Panc1 (cell line): ENCODE results near the gene CPAMD8. TPM values are rescaled to one million over a fixed set of nuclear protein-coding genes. Genes with fewer than 3 reads are reported as not detected.

Source experiments
- ATAC-seq: fragments of 200-7000 bp; cut with Tn5 transposase; 2 replicates; pipeline ENCODE4 v1.9.1; 2020; ENCODE audit warnings: mild to moderate bottlenecking, moderate library complexity
- BruUV-seq: library from RNA; stranded (reverse); fragments of 400-500 nt; replicated peaks from 2 replicates; lab custom pipeline; 2021; lab: Mats Ljungman, UMichigan
- CTCF ChIA-PET: fragments of 300-600 bp; sonication (Branson Sonifier 250); formaldehyde crosslinking; loops from one replicate; lab custom pipeline; 2022; ENCODE audit warnings: antibody characterized with exemption; lab: Charles Lee
- POLR2A ChIA-PET: fragments of 300-600 bp; sonication (Branson Sonifier 250); formaldehyde crosslinking; loops from one replicate; lab custom pipeline; 2022; ENCODE audit warnings: antibody characterized with exemption; lab: Charles Lee
- DNase-seq: peaks from one replicate; pipeline ENCODE4 v3.0.0-alpha.2; 2010; ENCODE audit warnings: low read depth, low spot score
- H3K27ac ChIP-seq: 2 replicates; pipeline ENCODE4 v1.5.1; 2011; ENCODE audit warnings: mild to moderate bottlenecking, low read length, inconsistent platforms
- H3K27me3 ChIP-seq: fragments of 200-500 bp; sonication (Bioruptor generic); 2 replicates; pipeline ENCODE4 v1.6.0; 2014; ENCODE audit warnings: low read length, inconsistent platforms; ENCODE audit not compliant: control insufficient read depth, insufficient read depth
- H3K36me3 ChIP-seq: fragments of 200-500 bp; sonication (Bioruptor generic); 2 replicates; pipeline ENCODE4 v1.5.1; 2014; ENCODE audit warnings: inconsistent platforms, mild to moderate bottlenecking, low read length, moderate library complexity; ENCODE audit not compliant: control insufficient read depth, insufficient read depth
- H3K4me1 ChIP-seq: 2 replicates; pipeline ENCODE4 v1.5.1; 2011; ENCODE audit warnings: inconsistent platforms, mild to moderate bottlenecking, low read length, moderate library complexity; ENCODE audit not compliant: control insufficient read depth, insufficient read depth
- H3K4me3 ChIP-seq, 2 experiments: 2 replicates each; pipeline ENCODE4 v1.5.1; 2011 to 2012; ENCODE audit warnings: low read depth in 2 of 2, low read length in 2 of 2, mild to moderate bottlenecking in 2 of 2, inconsistent platforms in 1 of 2, moderate library complexity in 1 of 2
- H3K9me3 ChIP-seq: fragments of 200-500 bp; sonication (Bioruptor generic); 2 replicates; pipeline ENCODE4 v1.5.1; 2014; ENCODE audit warnings: low read depth, mild to moderate bottlenecking, inconsistent platforms, low read length, moderate library complexity; ENCODE audit not compliant: control insufficient read depth, insufficient read depth
- CTCF ChIP-seq: fragments of 450-650 bp; IDR thresholded peaks from 2 replicates; pipeline ENCODE4 v1.5.1; 2017; ENCODE audit warnings: mild to moderate bottlenecking
- POLR2AphosphoS5 ChIP-seq: IDR thresholded peaks from 2 replicates; pipeline ENCODE4 v1.6.1; 2012; ENCODE audit warnings: mild to moderate bottlenecking, low read depth, low read length, moderate library complexity
- REST ChIP-seq, 2 experiments: IDR thresholded peaks; 2 replicates each; pipeline ENCODE4 v1.6.1; 2011 to 2012; ENCODE audit warnings: low read depth in 2 of 2, control low read depth in 1 of 2, low read length in 1 of 2, mild to moderate bottlenecking in 1 of 2, moderate library complexity in 1 of 2; ENCODE audit not compliant: insufficient read depth in 1 of 2
- SIN3A ChIP-seq: IDR thresholded peaks from 2 replicates; pipeline ENCODE4 v1.6.1; 2012; ENCODE audit warnings: low read depth, mild to moderate bottlenecking, low read length, moderate library complexity, borderline replicate concordance; ENCODE audit not compliant: insufficient read depth
- TCF7L2 ChIP-seq: IDR thresholded peaks from 2 replicates; pipeline ENCODE4 v1.6.1; 2011; ENCODE audit warnings: mild to moderate bottlenecking, low read depth, low read length, inconsistent platforms
- in situ Hi-C: cut with HindIII; loops from 2 replicates; pipeline ENCODE4 v1.10.0; 2016; ENCODE audit warnings: low sequenced_read_pairs, low pct_unique_long_range_greater_than_20kb
- intact Hi-C: fragments of 100-400 bp; cut with micrococcal nuclease; formaldehyde crosslinking; loops from one replicate; pipeline ENCODE4 v1.10.0; 2022; ENCODE audit not compliant: unreplicated experiment
- total RNA-seq: library from RNA; stranded (reverse); gene quantifications from one replicate; pipeline ENCODE4 v1.2.1, GENCODE V29; 2021; ENCODE audit not compliant: unreplicated experiment

CPAMD8 gene
- total RNA-seq, 1 experiment from 2014 or later, result 2.0 TPM

GRCh38 chr19:16922949-16923348 is 103.7 kb downstream of the CPAMD8 start:
- BruUV-seq, result no TSS peak
- H3K27me3 ChIP-seq, result no peaks in the 10 kb centered on the region
- no peak for DNase-seq

GRCh38 chr19:16922592-16922934 is 104.0 kb downstream of the CPAMD8 start:
- Histone ChIP-seq H3K27me3 (no peaks in the 10 kb centered on the region), H3K4me3 (no peak overlapping the region), H3K27ac (no peak overlapping the region), H3K4me1 (no peaks in the 10 kb centered on the region), H3K36me3 (no peaks in the 10 kb centered on the region), H3K9me3 (no peaks in the 10 kb centered on the region)
- in situ Hi-C loops, result no loop called here
- ATAC-seq, result no peak
- BruUV-seq, result no TSS peak
- ChIA-PET POLR2A (no interaction called here), CTCF (no interaction called here)
- TF ChIP-seq SIN3A (no peak), TCF7L2 (no peak), POLR2AphosphoS5 (no peak), REST (IDR thresholded peaks at IDR 0.05; ENCODE audit: insufficient read depth in 1 of 2, low read depth in 2 of 2, low read length in 1 of 2) (no peak), CTCF (no peak)
- no peak for DNase-seq
- intact Hi-C loops, result no loop called here

More at GRCh38 chr19:16922949-16923348, 103.7 kb downstream of the CPAMD8 start:
- Histone ChIP-seq H3K9me3 (no peaks in the 10 kb centered on the region), H3K27ac (no peak overlapping the region), H3K36me3 (no peaks in the 10 kb centered on the region), H3K4me3 (no peak overlapping the region), H3K4me1 (no peaks in the 10 kb centered on the region)
- POLR2A ChIA-PET, result no interaction called here
- ATAC-seq, result no peak
- CTCF ChIA-PET, result no interaction called here
- TF ChIP-seq CTCF (no peak), POLR2AphosphoS5 (no peak), REST (IDR thresholded peaks at IDR 0.05; ENCODE audit: insufficient read depth in 1 of 2, low read depth in 2 of 2, low read length in 1 of 2) (no peak), TCF7L2 (no peak)
- in situ Hi-C loops (no loop called here), intact Hi-C loops (no loop called here)
